GM23338 (cell line): ENCODE data around the gene RAB5IF. TPM values are rescaled to one million over a fixed set of nuclear protein-coding genes. Genes with fewer than 3 reads are reported as not detected.

Experiments used
- ATAC-seq: fragments of 200-7000 bp; cut with Tn5 transposase; 3 replicates; pipeline ENCODE4 v1.9.1; 2020
- DNase-seq: peaks from one replicate; pipeline ENCODE4 v3.0.0-alpha.2; 2015; ENCODE audit warnings: low spot score
- H2AFZ ChIP-seq: fragments of 200-600 bp; sonication (generic); 2 replicates; pipeline ENCODE4 v1.8.0; 2016; ENCODE audit warnings: antibody characterized with exemption, mild to moderate bottlenecking, moderate library complexity
- H3F3A ChIP-seq: fragments of 200-600 bp; sonication (generic); replicated peaks from 2 replicates; pipeline ENCODE4 v1.8.0; 2017; ENCODE audit warnings: antibody characterized with exemption, mixed run types, low read depth
- H3K27ac ChIP-seq: fragments of 200-600 bp; sonication (generic); 2 replicates; pipeline ENCODE4 v1.6.1; 2016; ENCODE audit warnings: low read depth
- H3K27me3 ChIP-seq: fragments of 200-600 bp; sonication (generic); 2 replicates; pipeline ENCODE4 v1.8.0; 2016; ENCODE audit warnings: mild to moderate bottlenecking, mixed run types, moderate library complexity; ENCODE audit not compliant: insufficient read depth
- H3K36me3 ChIP-seq: fragments of 200-600 bp; sonication (generic); 2 replicates; pipeline ENCODE4 v1.8.0; 2016; ENCODE audit warnings: mild to moderate bottlenecking; ENCODE audit not compliant: insufficient read depth
- H3K4me1 ChIP-seq: fragments of 200-600 bp; sonication (generic); 2 replicates; pipeline ENCODE4 v1.8.0; 2016; ENCODE audit warnings: mild to moderate bottlenecking, moderate library complexity; ENCODE audit not compliant: insufficient read depth
- H3K4me2 ChIP-seq: fragments of 200-600 bp; sonication (generic); 2 replicates; pipeline ENCODE4 v1.7.1; 2017; ENCODE audit warnings: mixed run types
- H3K4me3 ChIP-seq: fragments of 200-600 bp; sonication (generic); 2 replicates; pipeline ENCODE4 v1.6.1; 2016; ENCODE audit warnings: mixed run types
- H3K79me2 ChIP-seq: fragments of 200-600 bp; sonication (generic); replicated peaks from 2 replicates; pipeline ENCODE4 v1.8.0; 2017; ENCODE audit warnings: mild to moderate bottlenecking; ENCODE audit not compliant: insufficient read depth
- H3K9me2 ChIP-seq: fragments of 200-600 bp; sonication (generic); 2 replicates; pipeline ENCODE4 v1.8.0; 2017; ENCODE audit not compliant: insufficient read depth
- H4K20me1 ChIP-seq: fragments of 200-600 bp; sonication (generic); replicated peaks from 2 replicates; pipeline ENCODE4 v1.8.0; 2017; ENCODE audit warnings: mild to moderate bottlenecking; ENCODE audit not compliant: insufficient read depth
- H3K27ac Mint-ChIP-seq: 2 replicates; pipeline ENCODE4 v1.8.0; 2020; ENCODE audit warnings: inconsistent platforms, mild to moderate bottlenecking, moderate library complexity, mixed read lengths
- H3K27me3 Mint-ChIP-seq: 3 replicates; pipeline ENCODE4 v1.8.0; 2022; ENCODE audit warnings: low read depth, mild to moderate bottlenecking, moderate library complexity, mixed read lengths, inconsistent platforms; ENCODE audit not compliant: insufficient read depth, poor library complexity
- H3K36me3 Mint-ChIP-seq: 3 replicates; pipeline ENCODE4 v1.8.0; 2021; ENCODE audit warnings: low read depth, mild to moderate bottlenecking, inconsistent platforms, moderate library complexity, mixed read lengths
- H3K4me1 Mint-ChIP-seq: 3 replicates; pipeline ENCODE4 v1.8.0; 2020; ENCODE audit warnings: mild to moderate bottlenecking, inconsistent platforms, mixed read lengths
- H3K4me3 Mint-ChIP-seq: 3 replicates; pipeline ENCODE4 v1.8.0; 2021; ENCODE audit warnings: moderate library complexity, mild to moderate bottlenecking, inconsistent platforms, mixed read lengths
- H3K9me3 Mint-ChIP-seq: 3 replicates; pipeline ENCODE4 v1.8.0; 2020; ENCODE audit warnings: moderate library complexity, mild to moderate bottlenecking, inconsistent platforms, mixed read lengths
- CTCF ChIP-seq, 2 experiments: fragments of 200-600 bp in 1 of 2; sonication (generic) in 1 of 2; conservative IDR thresholded peaks; 2 replicates each; pipeline versions ENCODE4 v1.5.1 to v1.6.1; 2016 to 2017; ENCODE audit warnings: antibody characterized with exemption in 2 of 2, low read depth in 2 of 2, mild to moderate bottlenecking in 2 of 2, moderate library complexity in 1 of 2
- ETS1 ChIP-seq: IDR thresholded peaks from 2 replicates; pipeline ENCODE4 v1.6.1; 2016; ENCODE audit warnings: antibody characterized with exemption
- EZH2 ChIP-seq: fragments of 200-600 bp; sonication (generic); IDR thresholded peaks from one replicate; pipeline ENCODE4 v1.8.0; 2017; ENCODE audit warnings: antibody characterized with exemption, mild to moderate bottlenecking, low read depth; ENCODE audit not compliant: unreplicated experiment
- EZH2phosphoT487 ChIP-seq: fragments of 200-600 bp; sonication (generic); IDR thresholded peaks from one replicate; pipeline ENCODE4 v1.8.1; 2018; ENCODE audit warnings: antibody characterized with exemption; ENCODE audit not compliant: unreplicated experiment
- JUNB ChIP-seq: IDR thresholded peaks from one replicate; pipeline ENCODE4 v1.6.1; 2016; ENCODE audit warnings: antibody characterized with exemption; ENCODE audit not compliant: unreplicated experiment
- NANOG ChIP-seq: IDR thresholded peaks from 2 replicates; pipeline ENCODE4 v1.6.1; 2016; ENCODE audit warnings: antibody characterized with exemption, borderline replicate concordance
- POLR2AphosphoS5 ChIP-seq: IDR thresholded peaks from 2 replicates; pipeline ENCODE4 v1.6.1; 2016; ENCODE audit warnings: antibody characterized with exemption, low read depth
- REST ChIP-seq: IDR thresholded peaks from one replicate; pipeline ENCODE4 v1.6.1; 2018; ENCODE audit warnings: antibody characterized with exemption; ENCODE audit not compliant: unreplicated experiment
- polyA plus RNA-seq: library from polyadenylated mRNA; unstranded; fragments of >200 nt; fragmentation: Nextera tagmentation; extraction: Ambion mirVana; gene quantifications from 2 replicates; pipeline ENCODE4 v1.2.1, GENCODE V29; 2016
- total RNA-seq: library from RNA; depleted of rRNA; stranded (reverse); fragments of >200 nt; shearing (Covaris generic); gene quantifications from 2 replicates; pipeline ENCODE4 v1.2.3, GENCODE V29; 2014
- TF ChIP-seq, protein P1 (sequence below): fragments of 250-450 bp; sonication (Bioruptor Pico); IDR thresholded peaks from 2 replicates; pipeline ENCODE4 v1.5.0; 2020; ENCODE audit warnings: mild to moderate bottlenecking, moderate library complexity

The RAB5IF gene
- total and polyA plus RNA-seq, 2 experiments from 2014 or later = 123 to 138 TPM

DNA sequence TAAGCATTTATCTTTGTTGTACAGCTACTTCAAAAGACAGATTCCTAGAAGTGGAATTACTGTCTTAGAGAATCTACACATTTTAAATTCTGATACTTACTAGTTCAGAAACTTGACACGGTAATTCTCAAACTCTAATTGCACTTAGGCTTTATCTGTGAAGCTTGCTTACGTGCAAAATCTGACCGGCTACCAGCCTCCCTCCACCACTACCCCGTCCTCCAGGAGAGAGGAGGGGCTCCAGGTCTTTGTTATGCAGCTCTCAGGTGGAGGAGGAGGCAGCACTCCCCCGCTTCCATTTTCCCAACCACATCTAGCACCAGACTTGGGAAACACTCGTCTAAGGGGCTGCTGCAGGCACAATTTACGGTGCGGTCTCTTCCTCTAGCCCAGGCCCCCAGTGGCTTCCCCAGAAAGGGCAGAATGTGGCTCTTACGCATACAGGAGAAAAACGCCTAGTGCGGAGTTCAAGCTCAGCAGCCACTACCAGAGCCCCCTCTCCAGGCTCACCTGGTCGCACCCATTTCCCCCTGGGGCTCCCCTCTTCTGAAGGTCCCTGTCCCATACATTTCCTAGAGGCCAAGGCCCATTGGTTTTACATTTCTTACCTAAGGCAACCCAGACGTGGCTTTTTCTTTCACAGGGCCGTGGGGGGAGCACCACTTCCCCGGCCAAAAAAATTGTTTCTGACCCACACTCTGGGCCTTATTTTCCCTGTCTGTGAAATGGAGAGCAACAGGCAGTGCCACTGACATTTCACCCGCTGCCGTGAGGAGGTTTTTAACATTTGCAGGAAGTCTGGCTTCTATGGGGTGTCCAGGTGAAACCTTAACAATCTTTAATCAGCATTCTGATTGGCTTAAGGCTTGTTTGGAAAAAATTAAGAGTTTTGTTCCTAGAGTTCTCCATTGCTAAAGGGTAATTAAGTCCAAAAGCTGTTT is 33.7 kb upstream of the RAB5IF start:
- Histone ChIP-seq H3K27me3 (no peaks in the 10 kb centered on the region), H3F3A (peaks cover 6% of the 10 kb centered on the region; the same call in 1 of the 2 replicates), H4K20me1 (peaks cover 7% of the 10 kb centered on the region), H3K79me2 (peaks cover 44% of the 10 kb centered on the region), H3K4me1 (peaks cover 38% of the 10 kb centered on the region), H3K4me3 (peak overlapping the region; percentile 52), H3K36me3 (no peaks in the 10 kb centered on the region), H3K9me2 (no peaks in the 10 kb centered on the region), H3K27ac (peak overlapping the region; percentile 98), H3K4me2 (peak overlapping the region; percentile 81), H2AFZ (no peak overlapping the region)
- no peak for TF ChIP-seq ETS1
- TF ChIP-seq POLR2AphosphoS5 = peak; percentile 89
- TF ChIP-seq CTCF (conservative IDR thresholded peaks at IDR 0.05; ENCODE audit: low read depth in 2 of 2) = 0 out of 4 replicates have a peak, but pooled peaks of 1 of the 2 experiments have one; percentile 8
- no peak for TF ChIP-seq REST
- TF ChIP-seq EZH2phosphoT487 = no peak
- TF ChIP-seq EZH2 = no peak
- TF ChIP-seq NANOG = no peak
- TF ChIP-seq, protein P1, sequence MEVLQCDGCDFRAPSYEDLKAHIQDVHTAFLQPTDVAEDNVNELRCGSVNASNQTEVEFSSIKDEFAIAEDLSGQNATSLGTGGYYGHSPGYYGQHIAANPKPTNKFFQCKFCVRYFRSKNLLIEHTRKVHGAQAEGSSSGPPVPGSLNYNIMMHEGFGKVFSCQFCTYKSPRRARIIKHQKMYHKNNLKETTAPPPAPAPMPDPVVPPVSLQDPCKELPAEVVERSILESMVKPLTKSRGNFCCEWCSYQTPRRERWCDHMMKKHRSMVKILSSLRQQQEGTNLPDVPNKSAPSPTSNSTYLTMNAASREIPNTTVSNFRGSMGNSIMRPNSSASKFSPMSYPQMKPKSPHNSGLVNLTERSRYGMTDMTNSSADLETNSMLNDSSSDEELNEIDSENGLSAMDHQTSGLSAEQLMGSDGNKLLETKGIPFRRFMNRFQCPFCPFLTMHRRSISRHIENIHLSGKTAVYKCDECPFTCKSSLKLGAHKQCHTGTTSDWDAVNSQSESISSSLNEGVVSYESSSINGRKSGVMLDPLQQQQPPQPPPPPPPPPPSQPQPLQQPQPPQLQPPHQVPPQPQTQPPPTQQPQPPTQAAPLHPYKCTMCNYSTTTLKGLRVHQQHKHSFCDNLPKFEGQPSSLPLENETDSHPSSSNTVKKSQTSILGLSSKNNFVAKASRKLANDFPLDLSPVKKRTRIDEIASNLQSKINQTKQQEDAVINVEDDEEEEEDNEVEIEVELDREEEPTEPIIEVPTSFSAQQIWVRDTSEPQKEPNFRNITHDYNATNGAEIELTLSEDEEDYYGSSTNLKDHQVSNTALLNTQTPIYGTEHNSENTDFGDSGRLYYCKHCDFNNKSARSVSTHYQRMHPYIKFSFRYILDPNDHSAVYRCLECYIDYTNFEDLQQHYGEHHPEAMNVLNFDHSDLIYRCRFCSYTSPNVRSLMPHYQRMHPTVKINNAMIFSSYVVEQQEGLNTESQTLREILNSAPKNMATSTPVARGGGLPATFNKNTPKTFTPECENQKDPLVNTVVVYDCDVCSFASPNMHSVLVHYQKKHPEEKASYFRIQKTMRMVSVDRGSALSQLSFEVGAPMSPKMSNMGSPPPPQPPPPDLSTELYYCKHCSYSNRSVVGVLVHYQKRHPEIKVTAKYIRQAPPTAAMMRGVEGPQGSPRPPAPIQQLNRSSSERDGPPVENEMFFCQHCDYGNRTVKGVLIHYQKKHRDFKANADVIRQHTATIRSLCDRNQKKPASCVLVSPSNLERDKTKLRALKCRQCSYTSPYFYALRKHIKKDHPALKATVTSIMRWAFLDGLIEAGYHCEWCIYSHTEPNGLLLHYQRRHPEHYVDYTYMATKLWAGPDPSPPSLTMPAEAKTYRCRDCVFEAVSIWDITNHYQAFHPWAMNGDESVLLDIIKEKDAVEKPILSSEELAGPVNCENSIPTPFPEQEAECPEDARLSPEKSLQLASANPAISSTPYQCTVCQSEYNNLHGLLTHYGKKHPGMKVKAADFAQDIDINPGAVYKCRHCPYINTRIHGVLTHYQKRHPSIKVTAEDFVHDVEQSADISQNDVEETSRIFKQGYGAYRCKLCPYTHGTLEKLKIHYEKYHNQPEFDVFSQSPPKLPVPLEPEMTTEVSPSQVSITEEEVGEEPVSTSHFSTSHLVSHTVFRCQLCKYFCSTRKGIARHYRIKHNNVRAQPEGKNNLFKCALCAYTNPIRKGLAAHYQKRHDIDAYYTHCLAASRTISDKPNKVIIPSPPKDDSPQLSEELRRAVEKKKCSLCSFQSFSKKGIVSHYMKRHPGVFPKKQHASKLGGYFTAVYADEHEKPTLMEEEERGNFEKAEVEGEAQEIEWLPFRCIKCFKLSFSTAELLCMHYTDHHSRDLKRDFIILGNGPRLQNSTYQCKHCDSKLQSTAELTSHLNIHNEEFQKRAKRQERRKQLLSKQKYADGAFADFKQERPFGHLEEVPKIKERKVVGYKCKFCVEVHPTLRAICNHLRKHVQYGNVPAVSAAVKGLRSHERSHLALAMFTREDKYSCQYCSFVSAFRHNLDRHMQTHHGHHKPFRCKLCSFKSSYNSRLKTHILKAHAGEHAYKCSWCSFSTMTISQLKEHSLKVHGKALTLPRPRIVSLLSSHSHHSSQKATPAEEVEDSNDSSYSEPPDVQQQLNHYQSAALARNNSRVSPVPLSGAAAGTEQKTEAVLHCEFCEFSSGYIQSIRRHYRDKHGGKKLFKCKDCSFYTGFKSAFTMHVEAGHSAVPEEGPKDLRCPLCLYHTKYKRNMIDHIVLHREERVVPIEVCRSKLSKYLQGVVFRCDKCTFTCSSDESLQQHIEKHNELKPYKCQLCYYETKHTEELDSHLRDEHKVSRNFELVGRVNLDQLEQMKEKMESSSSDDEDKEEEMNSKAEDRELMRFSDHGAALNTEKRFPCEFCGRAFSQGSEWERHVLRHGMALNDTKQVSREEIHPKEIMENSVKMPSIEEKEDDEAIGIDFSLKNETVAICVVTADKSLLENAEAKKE = no peak
- TF ChIP-seq JUNB = no peak
- H3K4me1 Mint-ChIP-seq = peaks cover 50% of the 10 kb centered on the region
- peak overlapping the region; percentile 77 for H3K4me3 Mint-ChIP-seq
- peak; percentile 93 for DNase-seq
- peak overlapping the region; percentile 98 for H3K27ac Mint-ChIP-seq
- peak; percentile 66 for ATAC-seq
- no peaks in the 10 kb centered on the region for H3K9me3 Mint-ChIP-seq
- H3K27me3 Mint-ChIP-seq = peaks cover 29% of the 10 kb centered on the region
- peaks cover 25% of the 10 kb centered on the region for H3K36me3 Mint-ChIP-seq
